ENCODE results near the gene UBE2C.

UBE2C gene

DNA sequence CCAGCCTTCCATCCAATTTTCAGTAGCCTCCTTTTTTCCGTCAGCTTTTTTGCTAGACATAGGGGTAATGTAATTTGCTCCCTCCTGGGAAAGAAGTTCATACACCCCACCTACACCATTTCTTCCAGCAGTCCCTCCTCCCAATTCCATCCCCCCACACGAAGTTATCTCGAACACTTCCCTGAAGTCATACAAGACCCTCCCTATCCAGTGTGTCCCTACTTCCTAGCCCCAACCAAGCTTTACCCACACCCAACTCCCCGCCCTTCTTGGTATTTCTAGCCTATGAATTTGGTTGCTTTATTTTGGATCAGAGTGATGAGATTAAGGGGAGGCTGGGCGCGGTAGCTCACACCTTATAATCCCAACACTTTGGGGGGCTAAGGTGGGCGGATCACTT is 1.0 kb downstream of the UBE2C start:
- TF ChIP-seq, protein P1, sequence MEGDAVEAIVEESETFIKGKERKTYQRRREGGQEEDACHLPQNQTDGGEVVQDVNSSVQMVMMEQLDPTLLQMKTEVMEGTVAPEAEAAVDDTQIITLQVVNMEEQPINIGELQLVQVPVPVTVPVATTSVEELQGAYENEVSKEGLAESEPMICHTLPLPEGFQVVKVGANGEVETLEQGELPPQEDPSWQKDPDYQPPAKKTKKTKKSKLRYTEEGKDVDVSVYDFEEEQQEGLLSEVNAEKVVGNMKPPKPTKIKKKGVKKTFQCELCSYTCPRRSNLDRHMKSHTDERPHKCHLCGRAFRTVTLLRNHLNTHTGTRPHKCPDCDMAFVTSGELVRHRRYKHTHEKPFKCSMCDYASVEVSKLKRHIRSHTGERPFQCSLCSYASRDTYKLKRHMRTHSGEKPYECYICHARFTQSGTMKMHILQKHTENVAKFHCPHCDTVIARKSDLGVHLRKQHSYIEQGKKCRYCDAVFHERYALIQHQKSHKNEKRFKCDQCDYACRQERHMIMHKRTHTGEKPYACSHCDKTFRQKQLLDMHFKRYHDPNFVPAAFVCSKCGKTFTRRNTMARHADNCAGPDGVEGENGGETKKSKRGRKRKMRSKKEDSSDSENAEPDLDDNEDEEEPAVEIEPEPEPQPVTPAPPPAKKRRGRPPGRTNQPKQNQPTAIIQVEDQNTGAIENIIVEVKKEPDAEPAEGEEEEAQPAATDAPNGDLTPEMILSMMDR (IDR thresholded peaks at IDR 0.05), result no peak

- TF ChIP-seq, protein P1 (IDR thresholded peaks at IDR 0.05), result no peak
Observed at GRCh38 chr20:45814314-45814713, 1.9 kb downstream of the UBE2C start.

GRCh38 chr20:45816951-45817350 is 4.5 kb downstream of the UBE2C start:
- TF ChIP-seq, protein P1 (IDR thresholded peaks at IDR 0.05), result no peak

GRCh38 chr20:45817376-45818194 is 5.1 kb downstream of the UBE2C start:
- TF ChIP-seq, protein P1 (IDR thresholded peaks at IDR 0.05), result no peak

- TF ChIP-seq, protein P1 (IDR thresholded peaks at IDR 0.05), result no peak
Observed at GRCh38 chr20:45818239-45818638, 5.8 kb downstream of the UBE2C start.

DNA sequence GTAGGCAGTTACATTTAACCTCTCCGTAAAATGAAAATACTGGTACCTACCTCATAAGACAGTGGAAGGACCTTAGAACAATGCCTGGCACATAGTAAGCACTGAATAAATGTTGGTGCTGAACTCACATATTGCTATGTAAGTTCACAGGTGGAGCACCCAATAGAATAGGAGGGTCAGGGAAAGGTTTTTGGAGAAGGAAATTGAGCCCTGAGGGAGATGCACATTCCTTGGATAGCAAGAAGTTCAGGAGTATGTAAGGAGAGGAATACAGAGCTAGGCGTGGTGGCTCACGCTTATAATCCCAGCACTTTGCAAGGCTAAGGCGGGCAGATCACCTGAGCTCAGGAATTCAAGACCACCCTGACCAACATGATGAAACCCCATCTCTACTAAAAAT is 7.0 kb downstream of the UBE2C start:
- TF ChIP-seq, protein P1 (IDR thresholded peaks at IDR 0.05), result no peak

- TF ChIP-seq, protein P1 (IDR thresholded peaks at IDR 0.05), result no peak
Observed at GRCh38 chr20:45821947-45822346, 9.5 kb downstream of the UBE2C start.

All from LNCAP (cell line).